GM12878 (cell line): Measurements from ENCODE around the gene TRIP4. TPM values are rescaled to one million over a fixed set of nuclear protein-coding genes. Genes with fewer than 3 reads are reported as not detected.

Experiments
- CBFB ChIP-seq: IDR thresholded peaks from 2 replicates; pipeline ENCODE4 v1.6.1; 2016; ENCODE audit warnings: antibody characterized with exemption, low read depth
- CBX3 ChIP-seq: fragments of 200-600 bp; sonication (generic); IDR thresholded peaks from 2 replicates; pipeline ENCODE4 v1.6.1; 2016; ENCODE audit warnings: low read depth, borderline replicate concordance
- CTCF ChIP-seq, 3 experiments: IDR thresholded peaks in 2 of 3; conservative IDR thresholded peaks in 1 of 3; 2 replicates each; pipeline ENCODE4 v1.5.1; 2011; ENCODE audit warnings: low read depth in 3 of 3, low read length in 3 of 3, mild to moderate bottlenecking in 3 of 3, control low read depth in 2 of 3, moderate library complexity in 2 of 3, inconsistent platforms in 1 of 3, mixed read lengths in 1 of 3; ENCODE audit not compliant: control insufficient read depth in 2 of 3, insufficient read depth in 1 of 3; ENCODE audit errors: extremely low read depth in 1 of 3
- CUX1 ChIP-seq: IDR thresholded peaks from 2 replicates; pipeline ENCODE4 v1.6.1; 2012; ENCODE audit warnings: improper control_type of control experiment, low read depth, low read length; ENCODE audit not compliant: insufficient replicate concordance
- EGR1 ChIP-seq, 2 experiments: IDR thresholded peaks; 1 replicate in 1 of 2; 2 replicates in 1 of 2; pipeline ENCODE4 v1.6.1; 2011 to 2012; ENCODE audit warnings: low read depth in 2 of 2, low read length in 2 of 2, borderline replicate concordance in 1 of 2, mild to moderate bottlenecking in 1 of 2, moderate library complexity in 1 of 2
- MEF2A ChIP-seq: IDR thresholded peaks from 2 replicates; pipeline ENCODE4 v1.6.1; 2011; ENCODE audit warnings: low read depth, mild to moderate bottlenecking, low read length, moderate library complexity; ENCODE audit not compliant: insufficient read depth
- RELB ChIP-seq: fragments of 450-650 bp; IDR thresholded peaks from 2 replicates; pipeline ENCODE4 v1.6.1; 2017; ENCODE audit warnings: low read depth, mild to moderate bottlenecking, moderate library complexity
- SPI1 ChIP-seq: IDR thresholded peaks from 2 replicates; pipeline ENCODE4 v1.6.1; 2011; ENCODE audit warnings: low read depth, mild to moderate bottlenecking, low read length, moderate library complexity, borderline replicate concordance; ENCODE audit not compliant: insufficient read depth
- YBX1 ChIP-seq: fragments of 450-650 bp; IDR thresholded peaks from 2 replicates; pipeline ENCODE4 v1.6.1; 2016; ENCODE audit warnings: antibody characterized with exemption
- ZBTB4 ChIP-seq: fragments of 450-650 bp; formaldehyde crosslinking; IDR thresholded peaks from 2 replicates; pipeline ENCODE4 v1.4.0; 2022; ENCODE audit warnings: mild to moderate bottlenecking, moderate library complexity
- ZNF207 ChIP-seq: fragments of 450-650 bp; IDR thresholded peaks from 2 replicates; pipeline ENCODE4 v1.6.1; 2014; ENCODE audit warnings: antibody characterized with exemption, mild to moderate bottlenecking, borderline replicate concordance
- ZNF24 ChIP-seq: fragments of 450-650 bp; IDR thresholded peaks from 2 replicates; pipeline ENCODE4 v1.6.1; 2017; ENCODE audit warnings: antibody characterized with exemption, mild to moderate bottlenecking
- ZNF384 ChIP-seq: IDR thresholded peaks from 2 replicates; pipeline ENCODE4 v1.6.1; 2012; ENCODE audit warnings: low read depth, mild to moderate bottlenecking, low read length, improper control_type of control experiment, borderline replicate concordance
- polyA plus RNA-seq, 11 experiments: library from polyadenylated mRNA; depleted of rRNA in 4 of 11; unstranded in 6 of 11; stranded (reverse) in 5 of 11; fragments of >200 nt; fragmentation: Nextera tagmentation in 4 of 11; fragmentation: Illumina TruSeq in 1 of 11; extraction: Ambion mirVana in 4 of 11; extraction: Trizol in 1 of 11; gene quantifications; 1 replicate in 1 of 11; 2 replicates in 10 of 11; pipeline versions ENCODE4 v1.2.1 to v1.2.3, GENCODE V29; 2011 to 2016; ENCODE audit warnings: inconsistent platforms in 2 of 11, missing spikeins in 2 of 11, low read depth in 1 of 11
- total RNA-seq, 4 experiments: library from RNA; depleted of rRNA in 3 of 4; stranded (reverse); fragments of >200 nt in 3 of 4; fragmentation: Illumina TruSeq in 1 of 4; extraction: Trizol in 1 of 4; gene quantifications; 2 replicates each; pipeline versions ENCODE4 v1.2.1 to v1.2.3, GENCODE V29; 2013 to 2021

The TRIP4 gene
- total and polyA plus RNA-seq, 10 of the 15 experiments (the other 5 are each of a cell fraction or from before 2014, with no cell fraction given): 6.4 to 24.5 (median 20.0) TPM

- TF ChIP-seq ZNF207 (no peak), YBX1 (no peak), CUX1 (no peak), CTCF (IDR thresholded peaks at IDR 0.05 in 2 of 3, conservative IDR thresholded peaks at IDR 0.05 in 1 of 3; ENCODE audit: control insufficient read depth in 2 of 3, extremely low read depth in 1 of 3, insufficient read depth in 1 of 3, low read depth in 3 of 3, low read length in 3 of 3) (no peak), CBFB (no peak; the same call in 1 of the 2 replicates), RELB (0 out of 2 replicates have a peak, but pooled peaks have one; percentile 40), SPI1 (no peak), MEF2A (no peak), EGR1 (IDR thresholded peaks at IDR 0.05; ENCODE audit: borderline replicate concordance in 1 of 2, low read depth in 2 of 2, low read length in 2 of 2) (peak in 1 of 2 experiments; percentile 33; a peak in 1 of 3 replicates), ZBTB4 (CRISPR knock-in tag) (no peak), ZNF24 (no peak), CBX3 (no peak), ZNF384 (no peak)
Measured at GRCh38 chr15:64460724-64461720, 73.4 kb downstream of the TRIP4 start (continued).
